K562 (cell line): Measurements from ENCODE around the gene POLL. TPM values are rescaled to one million over a fixed set of nuclear protein-coding genes. Genes with fewer than 3 reads are reported as not detected.

Experiments
- ATAC-seq: fragments of 200-7000 bp; cut with Tn5 transposase; 3 replicates; pipeline ENCODE4 v1.9.1; 2020; ENCODE audit warnings: moderate library complexity
- BruUV-seq: library from RNA; stranded (reverse); fragments of 400-500 nt; replicated peaks from 2 replicates; lab custom pipeline; 2021; lab: Mats Ljungman, UMichigan
- CTCF ChIA-PET: fragments of 300-600 bp; formaldehyde crosslinking; extraction: SDS; loops from one replicate; lab custom pipeline; 2021; ENCODE audit warnings: low intra/inter-chr PET ratio; lab: Yijun Ruan, JAX
- POLR2A ChIA-PET: fragments of 300-600, 350-650 bp; sonication (Branson Sonifier 250); formaldehyde crosslinking; extraction: SDS; loops from one replicate; lab custom pipeline; 2021; ENCODE audit warnings: antibody characterized with exemption, inconsistent platforms; lab: Yijun Ruan, JAX
- DNase-seq, 4 experiments: peaks; one replicate each; pipeline versions ENCODE4 v3.0.0 to v3.0.0-alpha.2; 2011 to 2018; ENCODE audit warnings: low spot score in 3 of 4, mixed read lengths in 3 of 4; ENCODE audit errors: extremely low read depth in 1 of 4
- FAIRE-seq: peaks from 2 replicates; lab custom pipeline; 2011; peaks lifted over from hg19 to GRCh38; lab: Jason Lieb, UNC
- H2AFZ ChIP-seq: 2 replicates; pipeline ENCODE4 v1.6.0; 2011; ENCODE audit warnings: low read depth, low read length, control low read depth, inconsistent platforms
- H3K27ac ChIP-seq: fragments of 200-600 bp; 3 replicates; pipeline ENCODE4 v1.8.0; 2011; ENCODE audit warnings: low read depth, mild to moderate bottlenecking, control low read depth, inconsistent platforms, low read length, moderate library complexity, mixed read lengths; ENCODE audit errors: extremely low read depth
- H3K27me3 ChIP-seq, 2 experiments: fragments of 300-600 bp in 1 of 2; 2 replicates in 1 of 2; 3 replicates in 1 of 2; pipeline versions ENCODE4 v1.6.0 to v1.8.0; 2011; ENCODE audit warnings: inconsistent platforms in 2 of 2, low read length in 2 of 2, mild to moderate bottlenecking in 1 of 2, mixed read lengths in 1 of 2, moderate library complexity in 1 of 2; ENCODE audit not compliant: control insufficient read depth in 2 of 2, insufficient read depth in 2 of 2
- H3K36me3 ChIP-seq: fragments of 300-600 bp; 3 replicates; pipeline ENCODE4 v1.8.0; 2011; ENCODE audit warnings: mild to moderate bottlenecking, low read length, inconsistent platforms; ENCODE audit not compliant: control insufficient read depth, insufficient read depth
- H3K4me1 ChIP-seq, 2 experiments: fragments of 200-600 bp in 1 of 2; replicated peaks in 1 of 2; 2 replicates in 1 of 2; 3 replicates in 1 of 2; pipeline versions ENCODE4 v1.5.1 to v1.8.0; 2011; ENCODE audit warnings: inconsistent platforms in 2 of 2, low read length in 2 of 2, mild to moderate bottlenecking in 1 of 2, mixed read lengths in 1 of 2, moderate library complexity in 1 of 2; ENCODE audit not compliant: control insufficient read depth in 2 of 2, insufficient read depth in 2 of 2
- H3K4me2 ChIP-seq: 2 replicates; pipeline ENCODE4 v1.6.1; 2011; ENCODE audit warnings: low read length, control low read depth, inconsistent platforms, mixed read lengths; ENCODE audit not compliant: insufficient read depth
- H3K4me3 ChIP-seq: fragments of 200-600 bp; sonication (generic), shearing (Covaris generic); 2 replicates; pipeline ENCODE4 v1.5.1; 2016; ENCODE audit warnings: control low read depth, inconsistent platforms
- H3K79me2 ChIP-seq: fragments of 200-600 bp; 3 replicates; pipeline ENCODE4 v1.8.0; 2011; ENCODE audit warnings: low read length, inconsistent platforms; ENCODE audit not compliant: control insufficient read depth, insufficient read depth
- H3K9ac ChIP-seq, 2 experiments: 2 replicates each; pipeline versions ENCODE4 v1.6.0 to v1.6.1; 2011; ENCODE audit warnings: low read depth in 2 of 2, low read length in 2 of 2, control low read depth in 1 of 2, inconsistent platforms in 1 of 2, mild to moderate bottlenecking in 1 of 2, mixed read lengths in 1 of 2; ENCODE audit not compliant: insufficient read depth in 1 of 2
- H3K9me1 ChIP-seq: one replicate; pipeline ENCODE4 v1.6.0; 2011; ENCODE audit warnings: inconsistent platforms, mild to moderate bottlenecking, low read length, moderate library complexity; ENCODE audit not compliant: control insufficient read depth, insufficient read depth
- H3K9me3 ChIP-seq: replicated peaks from 2 replicates; pipeline ENCODE4 v1.5.1; 2011; ENCODE audit warnings: low read depth, low read length, inconsistent platforms; ENCODE audit not compliant: control insufficient read depth, insufficient read depth
- H4K20me1 ChIP-seq: replicated peaks from 2 replicates; pipeline ENCODE4 v1.6.1; 2011; ENCODE audit warnings: low read length, inconsistent platforms, mixed read lengths; ENCODE audit not compliant: control insufficient read depth, insufficient read depth
- ELF4 ChIP-seq: fragments of 450-650 bp; formaldehyde crosslinking; IDR thresholded peaks from 2 replicates; pipeline ENCODE4 v1.4.0; 2022; ENCODE audit warnings: missing genetic modification characterization
- NFIC ChIP-seq: fragments of 450-650 bp; IDR thresholded peaks from 2 replicates; pipeline ENCODE4 v1.6.1; 2017; ENCODE audit warnings: mild to moderate bottlenecking, inconsistent platforms
- ZNF398 ChIP-seq: fragments of 250-450 bp; sonication (Bioruptor Pico); IDR thresholded peaks from 2 replicates; pipeline ENCODE4 v1.8.0; 2021; ENCODE audit warnings: moderate library complexity, mild to moderate bottlenecking, inconsistent platforms
- WGBS: fragments of 100-300 bp; shearing (Covaris generic); methylation state at CpG from one replicate; pipeline ENCODE4 v1.1.6; 2016; ENCODE audit warnings: low coverage, mixed read lengths; ENCODE audit not compliant: insufficient coverage; ENCODE audit errors: missing lambda C conversion rate; 5-methylcytosine and 5-hydroxymethylcytosine counted together
- in situ Hi-C: fragments of 300-500 bp; cut with MboI; formaldehyde crosslinking; loops from 4 replicates; pipeline ENCODE4 v1.15.0; 2018; ENCODE audit warnings: inconsistent platforms, mixed read lengths
- intact Hi-C: fragments of 100-400 bp; cut with micrococcal nuclease; formaldehyde crosslinking; loops from 2 replicates; pipeline ENCODE4 v1.14.2; 2022
- polyA plus RNA-seq, 8 experiments: library from polyadenylated mRNA; depleted of rRNA in 4 of 8; stranded (reverse) in 5 of 8; unstranded in 3 of 8; fragments of >200 nt; fragmentation: Nextera tagmentation in 2 of 8; fragmentation: Illumina TruSeq in 1 of 8; extraction: Ambion mirVana in 2 of 8; extraction: Trizol in 1 of 8; gene quantifications; 2 replicates each; pipeline versions ENCODE4 v1.2.1 to v1.2.3, GENCODE V29; 2011 to 2014; ENCODE audit warnings: inconsistent platforms in 1 of 8, missing spikeins in 1 of 8
- total RNA-seq, 7 experiments: library from RNA; depleted of rRNA in 6 of 7; stranded (reverse); fragments of >200 nt in 6 of 7; fragmentation: Illumina TruSeq in 2 of 7; extraction: Trizol in 2 of 7; gene quantifications; 2 replicates each; pipeline versions ENCODE4 v1.2.1 to v1.2.3, GENCODE V29; 2011 to 2021; ENCODE audit warnings: low replicate concordance in 1 of 7

The POLL gene
- total and polyA plus RNA-seq, 9 of the 15 experiments (the other 6 are each of a cell fraction or from before 2014, with no cell fraction given), result 1.2 to 18.7 (median 10.9) TPM

GRCh38 chr10:101561068-101561915, 26.8 kb downstream of the POLL start:
- CTCF ChIA-PET, result interaction anchor here (0.7 kb wide), 1 partner anchor 230 kb away, joined by 3 read pairs; no protein-coding TSS in a partner anchor
- in situ Hi-C loops (no loop called here), intact Hi-C loops (no loop called here)
- Histone ChIP-seq H3K4me1 (peaks cover 4 to 19% of the 10 kb centered on the region in 2 experiments; a peak in 4 of 5 replicates), H3K36me3 (no peaks in the 10 kb centered on the region), H3K4me2 (no peak overlapping the region), H3K27me3 (no peaks in the 10 kb centered on the region), H2AFZ (no peak overlapping the region)
- POLR2A ChIA-PET, result no interaction called here
- no TSS peak for BruUV-seq
- no peak for ATAC-seq
- TF ChIP-seq ZNF398 (CRISPR knock-in tag) (no peak), ELF4 (CRISPR knock-in tag) (no peak), NFIC (0 out of 2 replicates have a peak, but pooled peaks have one; percentile 2)
- TF ChIP-seq, all 486 proteins: peak for 1
- FAIRE-seq (no peak), DNase-seq (no peak)
- Histone ChIP-seq H3K79me2 (no peaks in the 10 kb centered on the region), H3K9me1 (no peaks in the 10 kb centered on the region), H3K9ac (no peak overlapping the region; a peak in 1 of 4 replicates), H3K27ac (no peak overlapping the region), H3K4me3 (no peak overlapping the region), H4K20me1 (no peaks in the 10 kb centered on the region), H3K9me3 (no peaks in the 10 kb centered on the region)
- WGBS, result 68% methylated on average over 14 of the region's 15 CpGs
